SKM-1 treated with dmso at 0.1 percent for 144 hours (cell line): Measurements from ENCODE around the gene RAB11FIP4.
A peak's percentile ranks its signal among the peaks of the same experiment; 100 is the strongest.
"Not testable (repeated sequence)": the region's sequence is repeated elsewhere in the genome, so short reads cannot be mapped to it uniquely, and the experiment has no call there.

ENCODE experiments used
- DNase-seq: peaks from one replicate; lab custom pipeline; 2025; ENCODE audit not compliant: unreplicated experiment; lab: John Stamatoyannopoulos, UW

The RAB11FIP4 gene, protein sequence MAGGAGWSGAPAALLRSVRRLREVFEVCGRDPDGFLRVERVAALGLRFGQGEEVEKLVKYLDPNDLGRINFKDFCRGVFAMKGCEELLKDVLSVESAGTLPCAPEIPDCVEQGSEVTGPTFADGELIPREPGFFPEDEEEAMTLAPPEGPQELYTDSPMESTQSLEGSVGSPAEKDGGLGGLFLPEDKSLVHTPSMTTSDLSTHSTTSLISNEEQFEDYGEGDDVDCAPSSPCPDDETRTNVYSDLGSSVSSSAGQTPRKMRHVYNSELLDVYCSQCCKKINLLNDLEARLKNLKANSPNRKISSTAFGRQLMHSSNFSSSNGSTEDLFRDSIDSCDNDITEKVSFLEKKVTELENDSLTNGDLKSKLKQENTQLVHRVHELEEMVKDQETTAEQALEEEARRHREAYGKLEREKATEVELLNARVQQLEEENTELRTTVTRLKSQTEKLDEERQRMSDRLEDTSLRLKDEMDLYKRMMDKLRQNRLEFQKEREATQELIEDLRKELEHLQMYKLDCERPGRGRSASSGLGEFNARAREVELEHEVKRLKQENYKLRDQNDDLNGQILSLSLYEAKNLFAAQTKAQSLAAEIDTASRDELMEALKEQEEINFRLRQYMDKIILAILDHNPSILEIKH

DNA sequence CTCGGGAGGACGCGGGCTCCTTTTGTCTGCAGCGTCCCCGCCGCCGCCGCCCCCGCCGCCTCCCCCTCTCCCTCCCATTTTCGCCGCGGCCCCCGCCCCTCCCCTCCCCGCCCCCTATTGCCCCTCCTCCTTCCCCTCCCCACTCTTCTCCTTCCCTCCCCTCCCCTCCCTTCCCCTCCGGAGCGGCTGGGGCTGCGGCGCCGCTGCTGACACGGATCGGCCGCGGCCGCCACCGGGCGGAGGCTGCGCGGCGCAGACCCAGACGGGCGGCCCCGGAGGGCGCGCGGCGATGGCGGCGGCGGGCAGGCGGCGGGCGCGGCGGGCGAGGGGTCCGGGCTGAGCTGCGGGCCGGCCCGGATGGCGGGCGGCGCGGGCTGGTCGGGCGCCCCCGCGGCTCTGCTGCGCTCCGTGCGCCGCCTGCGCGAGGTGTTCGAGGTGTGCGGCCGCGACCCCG is at the start of gene RAB11FIP4:
TSS of gene RAB11FIP4 (plus strand) at position 180 of the 454 bp plus-strand sequence. CDS start at position 358, 178 bp downstream.
- no peak for DNase-seq

DNA sequence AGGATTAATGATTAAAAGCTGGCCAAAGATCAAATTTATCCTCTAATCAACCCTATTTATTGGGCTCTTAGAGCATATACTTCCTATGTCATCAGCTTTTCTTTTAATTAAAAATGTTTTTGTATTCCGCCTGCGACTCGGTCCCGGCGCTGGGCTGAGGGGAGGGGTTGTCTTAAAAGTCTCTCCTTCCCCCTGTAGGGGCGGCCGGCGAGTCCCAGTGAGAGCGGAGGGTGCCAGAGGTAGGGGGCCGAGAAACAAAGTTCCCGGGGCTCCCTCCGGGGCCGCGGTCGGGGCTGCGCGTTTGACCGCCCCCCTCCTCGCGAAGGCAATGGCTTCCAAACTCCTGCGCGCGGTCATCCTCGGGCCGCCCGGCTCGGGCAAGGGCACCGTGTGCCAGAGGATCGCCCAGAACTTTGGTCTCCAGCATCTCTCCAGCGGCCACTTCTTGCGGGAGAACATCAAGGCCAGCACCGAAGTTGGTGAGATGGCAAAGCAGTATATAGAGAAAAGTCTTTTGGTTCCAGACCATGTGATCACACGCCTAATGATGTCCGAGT is 46.2 kb upstream of the RAB11FIP4 start:
- not testable (repeated sequence) for DNase-seq

DNA sequence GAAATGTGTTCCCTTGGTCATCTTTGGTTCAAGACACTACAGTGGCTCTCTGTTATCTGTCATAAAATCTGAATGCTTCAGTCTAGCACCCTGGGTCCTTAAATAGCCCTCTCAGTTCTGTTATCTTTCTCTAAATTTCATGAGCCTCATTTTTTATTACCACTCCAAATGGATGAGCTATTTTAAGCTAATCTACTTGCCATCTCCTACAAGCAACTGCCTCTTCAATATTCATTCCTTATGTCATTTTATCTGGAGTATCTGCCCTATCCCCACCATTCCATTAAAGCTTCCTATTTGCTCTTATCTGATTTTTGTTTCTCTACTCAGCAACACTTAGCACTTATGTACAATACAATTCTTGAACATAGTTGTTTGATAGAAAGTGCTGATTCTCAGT is 42.0 kb upstream of the RAB11FIP4 start:
- no peak for DNase-seq

DNA sequence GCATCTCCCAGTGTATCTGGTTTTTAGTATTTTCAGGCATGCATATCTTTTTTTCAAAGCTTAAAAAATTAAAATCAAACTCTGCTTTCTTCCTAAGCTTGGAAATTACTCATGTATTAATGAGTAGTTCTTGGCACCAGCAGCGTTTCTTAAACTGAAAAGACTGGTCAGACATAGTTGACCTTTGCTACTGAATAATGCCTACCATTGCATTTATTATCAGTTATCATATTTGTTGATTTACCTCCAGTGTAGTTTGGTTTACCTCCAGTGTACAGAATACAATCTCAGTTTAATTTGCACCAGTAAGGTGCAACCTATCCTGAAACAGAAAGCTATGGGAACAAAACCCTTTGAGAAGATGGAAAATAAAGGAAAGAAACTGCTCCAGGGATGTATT is 35.5 kb upstream of the RAB11FIP4 start:
- DNase-seq: no peak

DNA sequence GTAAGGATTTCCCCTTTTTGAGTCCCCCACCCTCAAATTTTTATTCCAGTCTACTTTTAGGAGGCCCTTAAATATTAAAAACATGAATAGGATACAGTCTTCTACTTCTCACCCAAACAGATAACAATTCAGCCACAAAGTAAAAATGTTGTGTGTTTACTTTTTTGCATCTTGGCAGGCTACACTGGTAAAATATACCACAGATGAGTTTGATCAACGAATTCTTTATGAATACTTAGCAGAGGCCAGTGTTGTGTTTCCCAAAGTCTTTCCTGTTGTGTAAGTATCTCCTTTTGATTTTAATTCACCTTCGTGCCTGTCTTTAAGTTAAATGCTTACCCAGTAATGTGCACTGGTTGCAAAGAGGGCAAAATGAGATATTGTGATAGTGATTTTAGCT is 34.4 kb upstream of the RAB11FIP4 start:
- DNase-seq: no peak

DNA sequence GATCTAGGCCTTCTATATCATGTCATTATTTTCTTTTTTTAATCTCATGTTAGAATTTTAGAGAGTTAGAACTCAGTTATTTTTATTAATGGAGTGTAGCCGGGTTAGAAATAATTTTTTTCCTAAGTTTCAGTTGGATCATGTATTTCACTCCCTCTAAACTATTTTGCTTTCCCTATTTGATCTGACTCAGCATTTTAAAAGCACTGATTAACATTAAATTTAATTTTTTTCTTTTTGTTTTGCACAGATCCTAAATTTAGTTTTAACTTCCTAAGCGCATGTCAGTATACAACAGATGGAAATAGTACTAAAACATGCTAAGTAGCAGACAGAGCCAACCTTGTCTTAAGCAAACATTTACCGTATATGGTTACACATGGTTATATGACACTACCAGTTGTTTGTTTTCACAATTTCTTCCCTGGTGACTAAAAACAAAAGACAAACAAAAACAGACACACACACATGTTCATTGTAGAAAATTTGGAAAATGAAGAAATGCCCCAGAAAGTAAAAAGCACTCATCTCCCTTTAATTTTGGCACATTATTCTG is 33.6 kb upstream of the RAB11FIP4 start:
- DNase-seq: no peak

DNA sequence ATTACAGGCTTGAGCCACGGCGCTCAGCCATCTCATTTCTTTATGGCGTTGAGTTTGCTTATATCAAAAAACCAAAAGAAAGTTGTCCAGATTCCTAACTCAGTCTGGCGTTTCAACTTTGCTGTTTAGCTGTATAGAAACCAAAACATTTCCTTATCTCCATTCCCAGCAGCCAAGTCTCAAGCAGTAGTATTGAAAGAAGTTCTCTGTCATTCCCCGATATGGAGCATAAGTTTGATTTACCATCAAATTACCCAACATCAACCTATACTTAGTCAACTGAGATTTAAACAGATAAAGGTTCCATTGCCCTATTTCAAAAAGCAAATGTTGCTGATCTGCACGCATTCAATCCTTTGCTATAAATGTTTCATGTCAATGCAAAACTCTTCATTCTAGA is 27.5 kb upstream of the RAB11FIP4 start:
- DNase-seq: no peak

DNA sequence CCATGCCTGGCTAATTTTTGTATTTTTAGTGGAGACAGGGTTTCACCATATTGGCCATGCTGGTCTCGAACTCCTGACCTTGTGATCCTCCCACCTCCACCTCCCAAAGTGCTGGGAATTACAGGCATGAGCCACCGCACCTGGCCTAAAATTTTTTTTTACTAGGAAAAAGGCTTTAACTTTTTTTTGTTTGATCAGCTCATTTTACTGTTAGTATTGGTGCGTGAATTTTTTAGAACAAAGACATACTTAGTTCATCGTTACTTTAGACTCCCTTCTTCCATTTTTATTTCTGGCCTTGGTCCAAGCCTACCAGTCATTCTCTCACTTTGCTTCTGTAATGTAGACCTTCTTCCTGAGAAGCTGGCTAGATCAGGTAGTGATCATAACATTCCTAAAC is 25.4 kb upstream of the RAB11FIP4 start:
- DNase-seq: no peak

DNA sequence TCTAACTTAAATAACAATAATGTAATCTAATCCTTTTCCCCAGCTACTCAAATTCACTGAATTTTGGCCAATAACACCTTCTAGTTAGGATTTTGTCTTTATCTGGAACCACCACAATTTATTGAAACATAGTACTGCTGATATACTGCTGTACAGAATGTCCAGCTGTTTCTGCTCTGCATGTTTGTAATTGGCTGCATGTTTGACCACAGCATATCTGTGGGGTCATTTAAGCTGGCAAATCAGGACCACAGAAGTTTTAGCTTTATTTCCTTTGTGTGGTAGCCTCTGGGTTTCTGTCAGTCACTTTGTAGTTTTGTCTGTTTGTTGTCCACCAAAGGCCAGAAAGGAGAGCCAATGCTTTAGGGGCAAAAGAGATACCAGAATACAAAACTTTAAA is 22.2 kb upstream of the RAB11FIP4 start:
- no peak for DNase-seq

DNA sequence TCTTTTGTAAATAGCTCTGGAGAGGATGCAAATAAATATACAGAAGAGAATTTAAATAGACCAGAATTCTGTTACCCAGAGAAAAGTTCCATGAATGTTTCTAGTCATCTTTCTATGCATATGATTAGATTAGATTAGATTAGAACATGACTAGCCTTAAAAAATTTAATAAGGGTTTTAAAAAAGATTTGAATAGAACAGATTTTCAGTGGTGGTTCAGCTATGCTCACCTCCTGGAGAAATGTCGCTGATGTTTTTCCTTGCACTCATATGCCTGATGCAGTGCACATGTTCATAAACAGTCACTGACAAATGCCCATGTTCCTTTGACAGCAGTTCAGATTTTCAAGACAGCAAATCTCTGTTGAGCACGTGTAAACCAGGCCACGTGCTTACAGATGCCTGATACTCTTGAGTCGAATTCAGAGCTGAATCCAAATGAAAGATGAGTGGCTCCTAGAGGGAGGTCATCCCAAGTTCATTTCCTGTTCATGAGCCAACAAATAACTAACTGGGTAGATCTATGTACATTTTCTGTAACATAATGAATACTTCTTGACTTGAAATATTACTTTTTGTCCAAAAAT is 19.9 kb upstream of the RAB11FIP4 start:
- DNase-seq: no peak

DNA sequence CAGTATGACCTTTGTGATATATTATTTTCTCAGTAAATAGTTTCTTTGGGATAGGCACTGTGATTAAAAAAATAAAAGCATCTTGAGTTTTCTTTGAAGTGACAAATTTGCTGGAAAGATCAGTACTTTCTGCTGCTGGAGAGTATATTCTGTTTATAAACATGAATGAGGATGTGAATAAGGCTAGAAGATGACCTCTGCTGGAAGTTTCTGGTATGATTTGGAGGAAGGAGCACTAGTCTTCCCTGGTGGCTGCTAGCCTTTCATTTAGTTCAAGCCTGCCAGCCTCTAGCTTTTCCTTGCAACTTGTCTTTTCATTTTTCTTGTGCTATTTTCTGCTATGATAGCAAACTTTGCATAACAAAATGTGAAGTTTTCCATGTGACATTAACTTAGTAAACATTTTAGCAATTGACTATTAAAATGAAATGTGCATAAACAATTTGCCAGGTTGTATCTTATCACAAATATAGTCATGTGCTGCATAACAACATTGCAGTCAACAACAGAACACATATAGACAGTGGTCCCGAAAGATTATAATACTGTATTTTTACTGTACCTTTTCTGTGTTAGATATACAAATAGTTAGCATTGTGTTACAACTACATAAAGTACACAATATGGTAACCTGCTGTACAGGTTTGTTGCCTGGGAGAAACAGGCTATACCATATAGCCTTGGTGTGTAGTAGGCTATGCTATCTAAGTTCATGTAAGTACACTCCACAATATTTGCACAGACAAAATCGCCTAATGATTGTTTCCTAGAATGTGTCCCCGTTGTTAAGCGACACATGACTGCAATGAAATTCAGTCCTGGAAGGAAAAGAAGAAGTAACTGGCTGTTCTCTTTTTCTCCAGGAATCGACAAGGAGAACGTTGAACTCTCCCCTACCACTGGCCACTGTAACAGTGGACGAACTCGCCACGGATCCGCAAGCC is 18.1 kb upstream of the RAB11FIP4 start:
- peak; percentile 93 for DNase-seq

DNA sequence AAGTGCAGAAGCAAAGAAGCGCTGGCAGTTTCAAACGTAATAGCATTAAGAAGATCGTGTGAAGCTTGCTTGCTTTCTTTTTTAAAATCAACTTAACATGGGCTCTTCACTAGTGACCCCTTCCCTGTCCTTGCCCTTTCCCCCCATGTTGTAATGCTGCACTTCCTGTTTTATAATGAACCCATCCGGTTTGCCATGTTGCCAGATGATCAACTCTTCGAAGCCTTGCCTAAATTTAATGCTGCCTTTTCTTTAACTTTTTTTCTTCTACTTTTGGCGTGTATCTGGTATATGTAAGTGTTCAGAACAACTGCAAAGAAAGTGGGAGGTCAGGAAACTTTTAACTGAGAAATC is 17.4 kb upstream of the RAB11FIP4 start:
- peak; percentile 93 for DNase-seq

DNA sequence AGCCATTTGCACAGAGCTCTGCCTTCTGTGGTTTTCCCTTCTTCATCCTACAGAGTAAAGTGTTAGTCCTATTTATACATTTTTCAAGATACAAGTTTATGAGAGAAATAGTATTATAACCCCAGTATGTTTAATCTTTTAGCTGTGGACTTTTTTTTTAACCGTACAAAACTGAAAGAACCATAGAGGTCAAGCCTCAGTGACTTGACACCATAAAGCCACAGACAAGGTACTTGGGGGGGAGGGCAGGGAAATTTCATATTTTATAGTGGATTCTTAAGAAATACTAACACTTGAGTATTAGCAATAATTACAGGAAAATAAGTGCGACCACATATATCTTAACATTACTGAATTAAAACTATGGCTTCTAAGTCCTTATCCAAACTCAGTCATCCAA is 17.0 kb upstream of the RAB11FIP4 start:
- DNase-seq: no peak

DNA sequence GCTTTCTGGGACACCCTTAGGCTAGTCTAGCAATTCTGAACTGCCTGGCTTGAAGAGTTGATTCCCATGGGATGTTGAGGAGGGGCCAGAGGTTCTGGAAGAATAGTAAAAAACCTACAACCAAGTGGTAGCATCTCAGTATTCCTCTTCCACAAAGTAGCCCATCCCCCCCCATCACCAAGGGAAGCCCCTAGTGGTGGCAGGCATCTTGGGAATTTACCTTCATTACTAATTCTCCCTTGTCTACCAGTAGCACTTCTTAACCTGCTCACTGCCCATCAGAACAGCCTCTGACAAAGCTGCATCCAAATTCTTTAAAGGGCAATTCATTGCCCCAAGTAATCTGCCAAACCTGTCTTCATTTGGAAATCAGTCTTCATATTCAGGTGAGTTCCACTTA is 12.8 kb upstream of the RAB11FIP4 start:
- DNase-seq: no peak

DNA sequence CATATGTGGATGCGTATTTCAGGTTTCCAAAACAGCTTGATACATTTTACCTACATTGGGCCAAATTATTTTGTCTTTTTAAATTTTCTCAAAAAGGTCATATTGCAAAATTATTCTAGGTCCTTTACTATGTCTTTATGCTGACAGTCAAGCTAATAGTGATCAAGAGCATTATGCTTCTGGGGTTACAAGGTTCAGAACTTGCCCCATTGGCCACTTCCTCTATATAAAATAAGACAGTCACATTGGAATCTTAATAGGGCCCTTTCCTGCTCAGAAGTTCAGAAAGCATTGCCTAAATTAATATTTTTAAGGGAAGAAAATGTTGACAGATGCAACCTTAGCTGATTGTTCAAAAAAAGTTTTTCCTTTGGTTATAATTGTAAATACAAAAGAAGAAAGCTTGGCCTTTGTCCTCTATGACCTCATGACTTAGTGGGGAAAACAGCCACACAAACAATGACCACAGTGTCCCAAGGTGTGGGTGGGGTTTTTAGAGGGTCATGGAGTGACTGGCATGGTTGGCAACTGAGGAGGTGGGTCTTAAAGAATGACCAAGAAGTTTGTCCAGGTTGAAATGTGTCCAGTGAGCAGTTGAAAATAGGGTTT is 11.8 kb upstream of the RAB11FIP4 start:
- DNase-seq: no peak

DNA sequence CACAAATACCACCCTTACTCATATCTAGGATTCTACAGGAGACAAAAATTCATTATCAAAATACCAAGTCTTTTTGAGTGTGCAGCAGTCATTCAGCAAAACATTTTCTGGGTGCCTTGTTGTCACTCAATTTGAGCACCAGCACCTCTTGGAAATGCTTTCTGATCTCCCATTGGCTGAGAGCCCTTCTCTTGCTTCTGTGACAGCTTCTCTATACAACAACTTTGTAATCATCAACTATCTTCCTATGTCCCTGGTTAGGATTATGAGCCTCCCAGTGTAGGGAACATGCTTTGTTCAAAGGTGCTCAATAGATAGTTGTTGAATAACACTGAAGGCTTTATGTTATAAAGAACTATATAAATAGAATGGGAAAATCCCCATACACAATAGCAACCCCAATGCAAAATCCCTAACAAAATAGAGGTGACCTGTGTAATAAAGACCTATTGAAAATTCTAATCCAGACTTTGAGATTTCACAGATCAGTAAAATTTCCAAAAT is 10.3 kb upstream of the RAB11FIP4 start:
- DNase-seq: no peak

DNA sequence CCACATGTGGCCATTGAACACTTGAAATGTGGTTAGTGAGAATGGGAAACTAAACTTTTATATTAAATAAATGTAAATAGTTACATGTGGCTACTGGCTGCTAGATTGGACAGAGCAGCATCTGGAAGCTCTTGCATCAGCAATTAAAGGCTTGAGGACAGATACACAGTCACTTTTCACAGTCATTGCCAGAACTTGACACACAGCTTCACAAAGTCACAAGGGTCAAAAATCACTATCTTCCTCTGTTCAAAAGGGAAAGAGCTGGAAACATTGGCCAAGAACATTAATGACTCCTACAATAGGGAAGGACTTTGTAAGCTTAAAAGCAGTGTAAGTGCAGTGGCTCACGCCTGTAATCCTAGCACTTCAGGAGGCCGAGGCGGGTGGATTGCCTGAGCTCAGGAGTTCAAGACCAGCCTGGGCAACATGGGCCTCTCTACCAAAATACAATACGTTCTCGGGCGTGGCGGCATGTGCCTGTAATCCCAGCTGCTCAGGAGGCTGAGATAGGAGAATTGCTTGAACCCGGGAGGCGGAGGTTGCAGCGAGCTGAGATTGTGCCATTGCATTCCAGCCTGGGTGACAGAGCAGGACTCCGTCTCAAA is 8.7 kb upstream of the RAB11FIP4 start:
- DNase-seq: not testable (repeated sequence)

DNA sequence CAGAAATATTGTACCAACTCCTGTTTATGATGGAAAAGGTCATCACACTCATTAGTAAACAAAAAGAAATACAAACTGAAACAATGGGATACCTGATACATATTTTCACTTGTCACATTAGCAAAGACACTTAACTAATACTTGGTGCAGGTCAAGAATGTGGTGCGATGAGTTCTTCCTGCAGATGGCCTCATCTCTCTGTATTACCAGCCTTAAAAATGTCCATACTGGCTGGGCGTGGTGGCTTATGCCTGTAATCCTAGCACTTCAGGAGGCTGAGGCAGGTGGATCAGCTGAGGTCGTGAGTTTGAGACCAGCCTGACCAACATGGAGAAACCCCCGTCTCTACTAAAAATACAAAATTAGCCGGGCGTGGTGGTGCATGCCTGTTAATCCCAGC is 8.0 kb upstream of the RAB11FIP4 start:
- DNase-seq: not testable (repeated sequence)
